LoVo (cell line): ENCODE results near the gene CNTN3.

ENCODE experiments used
- DNase-seq: peaks from one replicate; pipeline ENCODE4 v3.0.0-alpha.2; 2016; ENCODE audit warnings: low spot score

The CNTN3 gene

DNA sequence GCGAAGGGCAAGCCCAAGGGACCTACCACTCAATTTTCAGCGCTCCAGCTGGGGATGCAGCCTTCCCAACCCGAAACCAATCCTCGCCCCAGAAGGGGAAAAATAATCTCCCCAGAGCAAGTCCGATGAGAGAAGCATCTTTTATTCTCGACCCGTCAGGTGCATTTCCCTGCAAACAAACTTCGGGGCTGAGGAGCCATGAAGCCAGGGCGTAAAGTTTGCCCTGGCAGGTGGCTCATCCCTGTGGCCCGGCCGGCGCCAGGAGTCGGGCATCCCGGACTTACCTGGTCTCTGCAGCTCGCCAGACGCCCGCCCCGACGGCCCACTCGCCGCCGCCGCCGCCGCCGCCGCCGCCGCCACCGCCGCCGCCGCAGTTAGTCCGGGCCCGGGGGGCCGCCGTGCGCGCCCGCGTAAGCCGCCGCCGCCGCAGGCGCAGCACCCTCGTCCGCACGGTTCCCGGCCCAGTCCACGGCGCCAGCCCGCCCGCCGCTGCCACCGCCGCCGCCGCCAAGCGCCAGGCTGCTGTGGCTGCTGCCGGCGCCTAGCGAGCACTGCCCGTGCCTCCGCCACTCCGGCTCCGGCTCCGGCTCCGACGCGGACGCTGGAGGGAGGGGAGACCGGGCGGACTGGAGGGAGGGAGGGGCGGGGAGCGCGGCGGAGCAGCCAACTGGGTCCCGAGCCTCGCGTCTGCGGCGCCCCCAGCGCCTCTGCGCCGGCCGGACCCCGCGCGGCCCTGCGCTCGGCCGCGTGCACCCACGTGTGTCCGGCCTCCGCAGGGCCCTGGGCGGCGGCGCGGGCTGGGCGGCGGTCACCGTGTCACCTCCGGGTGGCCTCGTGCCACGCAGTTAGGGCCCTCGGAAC is at the start of gene CNTN3:
Gene CNTN3 (minus strand): TSS at position 553 of the 861 bp plus-strand sequence. CDS start 93,547 bp downstream, outside the sequence.
- no peak for DNase-seq

DNA sequence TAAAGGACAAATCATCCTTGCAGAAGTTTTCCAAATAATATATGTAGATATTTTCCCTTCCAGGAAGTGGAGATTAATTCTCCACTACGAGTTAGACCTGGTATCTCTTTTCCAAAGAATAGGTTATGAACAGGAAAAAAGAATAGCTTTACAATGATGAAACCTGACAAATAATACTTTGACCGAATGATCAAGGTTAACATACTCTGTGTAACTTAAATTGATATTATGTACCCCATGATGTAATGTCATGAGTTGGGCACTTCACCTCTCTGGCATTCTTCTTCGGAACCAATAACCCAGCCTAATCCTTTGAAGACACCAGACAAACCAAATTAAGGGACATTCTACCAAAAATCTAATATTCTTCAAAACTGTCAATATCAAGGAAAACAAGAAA is 48.7 kb upstream of the CNTN3 start:
- DNase-seq, result no peak

DNA sequence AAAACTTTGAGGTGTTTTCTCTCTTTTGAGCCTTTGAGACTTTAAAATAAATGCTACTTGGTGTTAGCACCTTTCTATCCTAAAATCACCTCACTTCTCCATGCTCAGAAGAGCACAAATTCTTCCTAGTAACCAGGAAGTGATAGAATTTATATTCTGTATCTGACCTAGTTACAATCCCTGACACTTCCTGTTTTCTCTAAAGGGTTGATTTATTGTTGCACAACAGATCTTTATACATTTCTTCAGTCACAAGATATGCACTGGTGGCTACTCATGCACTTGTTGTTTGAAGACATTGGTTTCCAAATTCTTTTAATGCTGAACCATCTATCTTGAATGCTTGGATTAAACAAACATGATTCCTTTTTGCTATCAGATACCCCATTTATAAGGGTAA is 47.2 kb upstream of the CNTN3 start:
- DNase-seq, result no peak

DNA sequence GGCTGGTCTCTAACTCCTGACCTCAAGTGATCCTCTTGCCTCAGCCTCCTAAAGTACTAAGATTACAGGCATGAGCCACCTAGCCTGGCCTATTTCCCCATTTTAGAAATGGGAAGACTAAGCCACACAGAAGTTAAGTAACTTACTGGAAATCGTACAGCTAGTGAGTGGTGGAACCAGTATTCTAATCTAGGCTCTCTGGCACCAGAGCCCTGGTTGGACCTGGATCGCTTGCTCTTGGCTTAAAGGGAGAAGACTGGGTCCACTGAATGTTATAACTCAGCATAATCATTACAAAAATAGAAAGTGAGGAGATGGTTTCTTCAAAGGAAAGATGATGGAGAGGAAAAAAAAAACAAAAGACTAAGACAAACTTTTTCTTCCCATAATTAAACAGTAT is 37.4 kb upstream of the CNTN3 start:
- DNase-seq, result no peak

DNA sequence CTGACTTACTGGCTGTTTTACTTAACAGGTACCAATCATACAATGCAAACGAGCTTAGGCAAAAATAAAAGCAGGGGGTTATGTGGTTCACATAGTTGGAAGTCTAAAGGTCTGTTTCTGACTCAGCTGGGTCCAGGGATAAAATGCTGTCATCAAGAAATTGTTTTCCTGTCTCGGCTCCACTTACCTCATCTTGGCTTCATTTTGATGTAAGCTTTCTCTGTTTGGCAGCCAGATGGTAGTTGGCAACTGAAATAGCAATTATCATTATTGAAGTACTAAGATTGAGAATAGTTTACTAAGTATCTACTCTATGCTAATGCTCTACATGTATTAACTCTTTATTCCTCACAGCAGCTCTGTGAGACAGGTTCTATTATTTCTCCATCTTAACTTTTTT is 36.8 kb upstream of the CNTN3 start:
- DNase-seq, result no peak

DNA sequence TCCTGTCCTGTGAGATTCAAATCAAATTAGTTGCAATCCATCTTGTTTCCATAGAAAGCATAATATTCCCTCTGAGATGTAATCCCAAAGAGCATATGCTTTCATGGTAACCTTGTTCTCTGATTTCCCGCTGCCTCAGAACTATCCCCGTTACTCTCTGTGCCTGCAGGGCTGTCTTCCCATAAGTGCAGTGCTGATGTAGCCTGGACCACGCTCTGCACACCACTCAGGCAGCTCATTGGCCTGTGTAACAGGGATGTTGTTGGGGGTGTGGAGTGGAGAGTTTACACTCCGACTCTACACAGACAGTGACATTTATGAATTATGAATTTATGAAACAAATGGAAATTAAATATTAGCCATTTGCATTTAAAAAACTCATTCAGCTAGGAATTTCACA is 33.6 kb upstream of the CNTN3 start:
- DNase-seq, result no peak

DNA sequence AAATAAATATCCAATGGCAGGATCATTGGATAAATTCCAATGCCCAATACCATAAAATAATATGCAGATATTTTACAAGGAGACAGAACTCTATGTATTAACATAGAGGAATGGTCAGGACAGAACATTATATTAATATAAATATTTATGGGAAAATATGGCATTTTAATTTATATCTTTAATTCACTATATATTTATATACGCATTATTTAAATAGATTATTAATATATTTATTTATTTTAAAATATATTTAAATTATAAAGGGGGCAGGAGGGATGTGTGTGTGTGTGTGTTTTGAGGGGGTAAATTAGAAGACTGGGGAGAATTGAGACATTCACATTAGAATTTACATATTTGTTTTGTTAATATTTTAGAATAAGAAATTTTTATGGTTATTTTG is 31.6 kb upstream of the CNTN3 start:
- no peak for DNase-seq

DNA sequence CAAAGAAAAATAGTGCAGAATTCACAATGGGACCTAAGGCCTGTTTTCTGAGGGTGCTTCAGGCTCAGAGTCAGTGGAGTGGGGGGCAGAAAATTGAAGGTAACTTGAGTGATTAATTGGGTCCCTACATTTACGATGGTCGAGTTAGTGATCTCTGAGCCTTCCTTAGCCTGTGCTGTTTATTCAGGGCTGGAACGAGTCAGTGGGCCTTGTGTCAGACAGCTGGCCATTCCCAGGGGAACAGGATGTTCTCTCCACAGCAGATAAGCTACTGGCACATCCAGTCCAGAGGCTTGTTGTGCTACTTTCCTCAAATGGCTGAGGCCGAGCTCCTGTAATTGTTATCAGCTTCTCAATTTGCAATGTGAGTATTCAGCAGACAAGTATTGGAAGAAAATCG is 29.2 kb upstream of the CNTN3 start:
- no peak for DNase-seq

DNA sequence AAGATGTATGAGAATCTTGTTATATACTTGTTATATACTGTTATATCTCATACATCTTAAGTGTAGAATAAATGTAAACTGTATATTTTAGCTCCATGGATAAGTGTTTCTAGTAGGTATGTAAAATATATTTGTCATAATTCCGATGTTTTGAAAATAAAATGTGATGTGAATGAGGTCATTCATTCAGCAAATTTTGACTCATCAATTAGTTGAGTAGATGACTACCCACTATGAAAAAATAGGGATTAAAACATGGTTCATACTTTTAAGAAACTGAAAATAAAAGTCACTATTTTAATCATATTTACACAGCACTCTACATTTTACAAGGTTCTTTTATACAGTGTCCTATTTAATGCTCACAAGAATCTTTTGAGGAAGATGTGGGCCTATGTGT is 28.4 kb upstream of the CNTN3 start:
- no peak for DNase-seq

DNA sequence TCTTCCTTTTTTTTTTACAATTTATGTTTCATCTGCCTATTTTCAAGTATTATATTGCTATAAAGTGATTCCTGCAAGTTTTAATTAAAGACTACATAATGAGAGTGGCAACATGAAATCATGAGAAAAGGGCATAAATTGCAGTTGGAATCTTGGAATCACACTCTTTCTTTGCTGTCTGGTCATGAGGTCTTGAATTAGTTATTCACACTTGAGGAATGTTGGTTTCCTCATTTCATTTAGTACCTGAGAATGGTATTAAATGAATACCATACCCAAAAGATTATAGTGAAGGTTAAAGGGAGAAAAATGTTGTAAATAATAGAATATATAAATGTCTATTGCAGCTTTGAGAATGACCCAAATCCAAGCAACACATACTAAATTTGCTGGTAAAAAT is 25.8 kb upstream of the CNTN3 start:
- DNase-seq, result no peak

DNA sequence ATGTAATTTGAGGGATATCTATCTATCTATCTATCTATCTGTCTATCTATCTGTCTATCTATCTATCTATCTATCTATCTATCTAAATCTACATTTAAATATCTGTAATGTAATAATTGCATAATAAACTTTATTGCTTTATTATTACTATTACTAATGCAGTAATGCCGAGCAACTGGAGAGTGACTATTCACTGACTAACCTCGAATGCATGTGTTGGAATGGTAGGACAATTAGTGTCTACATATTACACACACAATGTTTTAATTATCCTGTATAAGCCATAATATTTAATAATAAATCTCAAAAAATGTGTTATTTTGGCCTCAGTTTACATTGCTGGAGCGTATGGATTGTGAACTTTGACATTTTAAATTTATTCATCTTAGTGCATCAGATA is 25.2 kb upstream of the CNTN3 start:
- no peak for DNase-seq

DNA sequence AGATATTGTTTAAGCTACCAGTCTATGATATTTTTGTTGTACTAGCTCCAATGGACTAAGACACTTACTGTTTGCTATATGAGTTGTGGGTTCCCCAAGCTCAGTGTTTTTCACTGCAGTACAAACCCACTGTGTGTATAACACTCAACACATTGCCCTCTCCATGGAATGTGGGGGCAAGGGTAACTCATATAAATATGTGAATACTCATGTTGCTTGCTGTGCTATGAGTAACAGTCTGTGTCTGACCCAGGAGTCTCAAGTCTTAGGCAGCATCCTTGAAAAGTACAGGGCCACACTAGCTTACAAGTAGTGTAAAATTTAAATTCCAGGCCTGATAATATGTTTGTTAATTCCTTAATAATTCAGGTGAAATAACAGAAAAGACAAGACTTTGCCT is 22.5 kb upstream of the CNTN3 start:
- DNase-seq, result no peak

DNA sequence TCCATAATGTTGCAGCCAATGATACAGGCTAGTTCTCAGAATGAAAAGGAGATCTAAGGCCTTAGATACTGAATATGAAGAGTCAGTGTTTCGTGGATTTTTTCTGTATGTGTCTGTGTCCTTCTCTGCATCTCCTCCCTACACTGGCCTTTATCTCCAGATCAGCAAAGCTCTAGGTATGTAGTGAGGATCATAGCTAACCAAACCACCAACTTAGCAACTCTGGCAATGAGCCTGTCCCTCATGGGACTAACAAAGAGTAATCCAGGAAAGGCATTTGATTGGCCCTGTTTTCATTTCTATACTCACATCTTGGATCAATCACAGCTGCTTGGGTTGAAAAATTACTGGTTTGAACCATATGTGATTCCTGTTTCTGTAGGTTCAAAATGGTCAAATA is 18.6 kb upstream of the CNTN3 start:
- DNase-seq, result no peak

DNA sequence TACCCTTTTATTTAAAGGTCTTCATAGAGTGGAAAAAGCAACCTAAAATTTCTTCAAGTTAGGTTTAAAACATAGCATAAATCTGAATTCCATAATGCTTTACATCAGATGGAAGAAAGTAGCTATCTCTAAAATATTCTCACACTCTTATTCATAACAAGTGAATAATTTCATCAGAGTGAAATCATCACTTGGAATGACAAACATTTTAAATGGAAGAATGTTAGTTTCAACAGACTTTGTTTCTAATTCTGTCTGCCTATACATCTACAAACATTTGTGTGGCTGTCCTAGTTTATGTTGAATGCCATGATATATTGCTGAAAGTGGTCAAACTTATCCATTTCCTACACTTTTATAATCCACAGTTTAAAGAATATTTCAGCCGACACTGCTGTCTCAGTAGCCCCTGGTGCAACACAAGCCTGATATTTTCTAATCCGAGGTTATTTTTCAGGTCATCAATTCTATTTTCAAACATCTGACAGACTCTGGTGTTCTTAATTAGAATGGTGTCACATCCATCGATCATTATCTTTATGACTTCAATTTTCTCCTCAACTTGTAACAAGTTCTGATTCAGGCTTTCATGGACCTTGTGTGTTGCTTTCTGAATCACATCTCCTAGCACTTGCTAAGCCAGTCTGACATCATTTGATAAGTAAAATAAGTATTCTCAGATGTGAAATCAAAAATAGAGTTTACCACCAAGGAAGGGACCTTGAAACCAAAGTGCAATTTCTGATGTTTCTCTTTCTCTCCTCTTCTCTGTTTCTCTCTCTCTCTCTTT is 17.1 kb upstream of the CNTN3 start:
- DNase-seq, result no peak

DNA sequence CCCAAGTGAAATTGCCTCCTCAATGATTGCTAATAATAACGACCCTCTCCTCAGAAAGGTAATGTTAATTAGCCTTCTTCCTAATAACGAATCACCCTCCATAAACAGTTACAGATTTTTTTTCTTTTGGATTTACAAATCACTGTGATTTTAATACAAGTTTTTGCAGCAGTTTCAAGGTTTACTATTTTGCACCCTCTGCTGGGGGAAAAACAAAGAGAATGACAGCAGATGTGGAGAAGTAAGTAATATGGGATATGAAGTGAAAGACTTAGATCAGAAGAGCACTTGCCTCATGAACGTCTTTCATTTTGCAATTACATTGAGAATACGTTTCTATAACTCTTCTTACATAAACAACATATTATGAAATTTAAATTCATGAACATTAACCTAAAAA is 16.1 kb upstream of the CNTN3 start:
- DNase-seq, result no peak

DNA sequence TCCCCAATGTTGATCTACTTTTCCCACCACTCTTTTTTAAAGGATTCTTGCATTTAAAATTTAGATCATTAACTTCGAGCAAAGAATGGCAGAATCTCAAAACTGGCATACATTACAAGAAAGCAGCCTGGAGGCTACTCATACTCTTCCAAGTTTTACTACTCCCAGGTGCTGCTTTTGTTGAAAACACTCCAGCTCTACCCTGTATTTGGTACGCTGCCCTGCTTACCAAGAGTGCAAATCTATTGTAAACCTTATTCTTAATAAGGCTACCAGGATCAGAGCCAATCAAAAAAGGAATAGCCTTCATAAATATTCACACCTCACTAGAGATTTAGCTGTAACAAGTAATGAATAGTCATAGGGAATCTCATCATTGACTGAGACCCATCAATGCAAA is 11.6 kb upstream of the CNTN3 start:
- no peak for DNase-seq

DNA sequence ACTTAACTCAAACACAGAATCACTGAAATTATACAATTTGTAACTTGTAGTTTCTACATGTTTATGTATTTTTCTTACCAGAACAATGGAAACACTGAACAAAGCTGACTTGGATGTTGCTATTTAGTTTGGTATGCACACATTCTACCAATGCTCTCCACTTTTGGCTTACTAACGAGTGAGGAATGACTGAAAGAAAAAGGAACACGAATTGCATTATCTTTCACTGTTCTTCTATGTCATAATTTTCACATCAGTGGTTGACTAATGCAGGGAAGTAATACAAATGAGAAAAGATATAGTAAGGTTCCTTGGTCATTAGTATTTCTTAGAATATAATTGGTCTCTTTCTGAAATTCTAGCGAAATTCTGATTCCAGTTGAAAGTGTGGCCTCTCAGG is 9.8 kb upstream of the CNTN3 start:
- DNase-seq, result no peak

DNA sequence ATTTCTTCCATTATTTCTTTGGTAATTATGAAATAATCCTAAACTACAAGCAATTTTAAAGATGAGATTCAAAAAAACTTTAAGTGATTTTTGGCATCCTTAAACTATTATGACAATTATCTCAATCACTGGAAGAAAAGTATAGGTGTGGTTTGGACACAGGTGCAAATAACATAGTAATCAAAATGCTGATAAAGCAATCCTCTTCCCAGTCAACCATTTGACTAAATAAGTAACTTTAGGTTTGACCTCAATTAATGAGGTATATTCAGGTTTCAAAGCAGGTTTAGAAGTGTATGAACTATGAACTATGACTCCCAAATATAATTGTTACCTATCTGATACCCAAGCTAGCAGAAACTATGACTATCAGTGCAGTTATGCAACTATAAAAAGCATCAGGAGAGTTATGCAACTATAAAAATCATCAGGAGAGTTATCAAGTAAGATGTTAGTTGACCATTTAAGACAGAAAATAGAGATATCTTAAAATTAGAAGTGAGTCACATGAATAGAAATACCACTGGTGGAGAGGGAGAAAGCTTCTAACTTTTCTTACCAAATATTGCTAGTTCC is 8.9 kb upstream of the CNTN3 start:
- DNase-seq, result no peak

DNA sequence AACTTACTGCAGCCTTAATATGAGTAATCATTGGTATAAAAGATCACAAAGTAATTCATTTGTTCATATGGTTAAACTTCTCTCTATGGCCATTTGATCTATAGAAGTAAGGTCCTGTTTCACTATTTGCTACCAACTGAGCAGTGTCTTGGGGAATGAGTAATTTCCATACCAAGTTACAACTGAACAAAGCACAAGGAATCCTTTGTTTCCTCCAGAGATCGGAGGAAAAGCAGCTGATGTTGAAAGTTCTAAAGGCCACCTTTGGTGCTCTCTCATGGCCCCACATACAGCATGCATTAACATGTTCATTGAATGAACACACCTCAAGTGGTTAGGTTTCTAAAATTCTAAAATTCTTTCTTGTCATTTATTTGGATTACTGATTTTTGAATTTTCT is 7.1 kb upstream of the CNTN3 start:
- DNase-seq, result no peak

DNA sequence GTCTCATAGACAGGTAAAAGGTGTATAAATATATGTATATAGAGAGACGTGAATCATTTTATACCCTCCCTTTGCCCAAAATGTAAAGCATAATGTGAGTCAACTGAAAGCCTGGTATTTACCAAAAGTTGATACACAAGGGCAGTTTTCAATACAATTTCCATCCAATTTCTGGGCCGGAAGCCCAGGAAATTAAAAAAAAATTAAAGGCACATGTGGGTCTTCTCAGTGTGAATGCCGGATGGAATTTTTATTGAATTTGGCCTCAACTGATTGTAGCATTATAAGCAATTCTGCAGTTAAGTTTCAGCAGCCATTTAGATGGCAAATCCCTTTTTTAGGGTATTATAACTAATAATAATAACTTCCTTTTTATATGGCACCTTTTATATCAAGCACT is 3.3 kb upstream of the CNTN3 start:
- no peak for DNase-seq

DNA sequence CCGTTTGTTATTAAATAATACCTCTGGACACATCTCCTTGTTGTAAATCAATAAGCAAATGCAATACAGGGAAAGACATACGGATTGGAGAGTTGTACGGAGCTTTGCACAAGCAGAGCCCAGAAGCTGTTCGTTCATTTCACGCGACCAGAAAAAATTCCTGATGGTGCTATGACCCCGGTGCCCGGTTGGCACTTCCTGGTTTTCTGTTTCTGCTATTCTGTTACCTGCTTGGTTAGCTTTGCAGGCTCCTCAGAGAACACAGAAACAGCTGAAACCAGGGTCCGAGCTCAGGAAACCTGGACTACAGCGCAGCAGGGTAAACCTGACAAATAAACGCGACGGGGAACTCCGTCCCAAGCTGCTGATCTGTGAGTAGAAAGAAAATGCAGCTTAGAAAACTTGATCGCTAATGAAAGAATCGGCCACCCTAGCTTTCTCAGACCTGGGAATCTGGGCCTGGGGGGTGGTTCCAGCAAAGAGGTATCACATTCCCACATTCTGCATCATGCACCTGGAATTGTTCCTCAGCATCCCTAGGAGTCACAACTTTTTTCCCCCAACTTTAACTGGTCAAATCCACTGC is 845 bp downstream of the CNTN3 start:
- no peak for DNase-seq

DNA sequence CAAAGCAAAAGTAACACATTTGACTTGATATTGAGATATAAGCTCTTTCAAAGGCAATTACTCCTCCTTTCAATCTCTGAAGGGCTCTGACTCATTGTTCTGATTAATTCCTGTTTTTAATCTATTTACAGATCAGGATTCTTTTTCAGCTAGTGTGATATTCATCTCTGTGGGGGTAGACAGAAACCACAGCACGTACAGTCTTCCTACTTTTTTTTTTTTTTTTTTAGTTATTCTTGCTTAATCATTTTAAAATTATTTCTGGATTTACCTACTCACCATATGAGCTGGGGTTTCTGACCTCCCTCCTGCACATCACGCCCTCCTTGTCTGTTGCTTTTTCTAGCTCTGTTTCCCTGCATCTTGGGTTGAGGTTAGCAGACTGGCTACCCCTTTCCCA is 1.4 kb downstream of the CNTN3 start:
- no peak for DNase-seq

DNA sequence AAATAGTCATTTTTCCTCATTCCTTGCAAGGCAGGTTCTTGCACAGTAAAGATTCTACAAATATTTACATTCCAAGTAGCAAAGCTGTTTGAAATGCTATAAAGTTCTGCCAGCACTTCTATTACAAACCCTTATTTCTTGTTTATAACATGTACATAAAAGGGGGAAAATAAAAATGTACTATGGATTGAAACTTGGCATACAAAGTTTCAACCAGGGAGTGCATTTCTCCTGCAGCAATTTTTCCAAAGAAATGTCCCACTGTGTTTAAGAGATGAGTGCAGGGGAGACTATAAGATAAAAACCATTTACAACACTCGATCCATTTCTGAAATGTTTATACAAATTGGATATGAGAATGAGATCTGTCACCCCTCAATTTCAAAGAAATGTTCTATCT is 3.3 kb downstream of the CNTN3 start:
- no peak for DNase-seq
